GM23338 (cell line): ENCODE results near the gene SESN3.

Experiments used
- CREB1 ChIP-seq: fragments of 250-450 bp; sonication (Bioruptor Pico); IDR thresholded peaks from 2 replicates; pipeline ENCODE4 v1.5.0; 2020; ENCODE audit warnings: low read depth, mild to moderate bottlenecking, moderate library complexity
- EZH2 ChIP-seq: fragments of 200-600 bp; sonication (generic); IDR thresholded peaks from one replicate; pipeline ENCODE4 v1.8.0; 2017; ENCODE audit warnings: antibody characterized with exemption, mild to moderate bottlenecking, low read depth; ENCODE audit not compliant: unreplicated experiment
- EZH2phosphoT487 ChIP-seq: fragments of 200-600 bp; sonication (generic); IDR thresholded peaks from one replicate; pipeline ENCODE4 v1.8.1; 2018; ENCODE audit warnings: antibody characterized with exemption; ENCODE audit not compliant: unreplicated experiment
- JUNB ChIP-seq: IDR thresholded peaks from one replicate; pipeline ENCODE4 v1.6.1; 2016; ENCODE audit warnings: antibody characterized with exemption; ENCODE audit not compliant: unreplicated experiment
- POLR2AphosphoS5 ChIP-seq: IDR thresholded peaks from 2 replicates; pipeline ENCODE4 v1.6.1; 2016; ENCODE audit warnings: antibody characterized with exemption, low read depth
- STAT1 ChIP-seq: IDR thresholded peaks from one replicate; pipeline ENCODE4 v1.6.1; 2016; ENCODE audit warnings: antibody characterized with exemption; ENCODE audit not compliant: unreplicated experiment
- TF ChIP-seq, protein P1 (sequence below), 2 experiments: fragments of 200-600 bp in 1 of 2; sonication (generic) in 1 of 2; conservative IDR thresholded peaks; 2 replicates each; pipeline versions ENCODE4 v1.5.1 to v1.6.1; 2016 to 2017; ENCODE audit warnings: antibody characterized with exemption in 2 of 2, low read depth in 2 of 2, mild to moderate bottlenecking in 2 of 2, moderate library complexity in 1 of 2
- TF ChIP-seq, protein P2 (sequence below): IDR thresholded peaks from one replicate; pipeline ENCODE4 v1.6.1; 2018; ENCODE audit warnings: antibody characterized with exemption; ENCODE audit not compliant: unreplicated experiment

DNA sequence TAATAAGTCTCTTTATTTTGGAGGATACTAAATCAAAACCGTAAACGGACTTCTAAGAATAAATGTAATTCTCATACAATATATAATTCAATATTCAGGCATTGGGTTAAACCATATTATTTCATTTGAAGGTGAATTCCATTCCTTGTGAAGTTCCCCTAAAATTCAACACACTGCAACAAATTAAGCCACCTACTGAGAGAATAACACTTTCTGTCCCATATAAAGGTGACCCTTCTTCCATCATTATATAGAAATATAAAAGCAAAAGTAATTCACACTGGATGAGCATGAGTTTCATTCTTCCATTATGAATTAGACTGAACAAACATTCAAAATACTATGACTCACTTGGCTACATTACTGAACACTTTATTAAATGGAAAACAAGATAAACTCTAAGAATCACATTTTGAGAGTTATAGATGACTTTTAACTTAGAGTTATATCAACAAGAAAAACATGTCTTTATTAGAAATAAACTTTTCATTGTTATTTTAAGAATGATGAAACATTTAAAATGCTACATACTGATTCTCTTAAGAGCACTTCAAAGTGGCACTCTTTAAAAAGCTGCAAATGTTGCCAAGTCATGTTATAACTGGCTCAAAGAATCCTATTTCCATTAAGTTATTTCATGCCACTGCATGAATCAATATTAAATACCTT lies 2.8 kb downstream of the SESN3 start:
- TF ChIP-seq, protein P1, sequence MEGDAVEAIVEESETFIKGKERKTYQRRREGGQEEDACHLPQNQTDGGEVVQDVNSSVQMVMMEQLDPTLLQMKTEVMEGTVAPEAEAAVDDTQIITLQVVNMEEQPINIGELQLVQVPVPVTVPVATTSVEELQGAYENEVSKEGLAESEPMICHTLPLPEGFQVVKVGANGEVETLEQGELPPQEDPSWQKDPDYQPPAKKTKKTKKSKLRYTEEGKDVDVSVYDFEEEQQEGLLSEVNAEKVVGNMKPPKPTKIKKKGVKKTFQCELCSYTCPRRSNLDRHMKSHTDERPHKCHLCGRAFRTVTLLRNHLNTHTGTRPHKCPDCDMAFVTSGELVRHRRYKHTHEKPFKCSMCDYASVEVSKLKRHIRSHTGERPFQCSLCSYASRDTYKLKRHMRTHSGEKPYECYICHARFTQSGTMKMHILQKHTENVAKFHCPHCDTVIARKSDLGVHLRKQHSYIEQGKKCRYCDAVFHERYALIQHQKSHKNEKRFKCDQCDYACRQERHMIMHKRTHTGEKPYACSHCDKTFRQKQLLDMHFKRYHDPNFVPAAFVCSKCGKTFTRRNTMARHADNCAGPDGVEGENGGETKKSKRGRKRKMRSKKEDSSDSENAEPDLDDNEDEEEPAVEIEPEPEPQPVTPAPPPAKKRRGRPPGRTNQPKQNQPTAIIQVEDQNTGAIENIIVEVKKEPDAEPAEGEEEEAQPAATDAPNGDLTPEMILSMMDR (conservative IDR thresholded peaks at IDR 0.05; ENCODE audit: low read depth in 2 of 2): no peak
- TF ChIP-seq EZH2phosphoT487: no peak
- TF ChIP-seq EZH2: no peak
- TF ChIP-seq STAT1: no peak
- no peak for TF ChIP-seq POLR2AphosphoS5
- no peak for TF ChIP-seq CREB1 (CRISPR knock-in tag)
- no peak for TF ChIP-seq JUNB
- TF ChIP-seq, protein P2, sequence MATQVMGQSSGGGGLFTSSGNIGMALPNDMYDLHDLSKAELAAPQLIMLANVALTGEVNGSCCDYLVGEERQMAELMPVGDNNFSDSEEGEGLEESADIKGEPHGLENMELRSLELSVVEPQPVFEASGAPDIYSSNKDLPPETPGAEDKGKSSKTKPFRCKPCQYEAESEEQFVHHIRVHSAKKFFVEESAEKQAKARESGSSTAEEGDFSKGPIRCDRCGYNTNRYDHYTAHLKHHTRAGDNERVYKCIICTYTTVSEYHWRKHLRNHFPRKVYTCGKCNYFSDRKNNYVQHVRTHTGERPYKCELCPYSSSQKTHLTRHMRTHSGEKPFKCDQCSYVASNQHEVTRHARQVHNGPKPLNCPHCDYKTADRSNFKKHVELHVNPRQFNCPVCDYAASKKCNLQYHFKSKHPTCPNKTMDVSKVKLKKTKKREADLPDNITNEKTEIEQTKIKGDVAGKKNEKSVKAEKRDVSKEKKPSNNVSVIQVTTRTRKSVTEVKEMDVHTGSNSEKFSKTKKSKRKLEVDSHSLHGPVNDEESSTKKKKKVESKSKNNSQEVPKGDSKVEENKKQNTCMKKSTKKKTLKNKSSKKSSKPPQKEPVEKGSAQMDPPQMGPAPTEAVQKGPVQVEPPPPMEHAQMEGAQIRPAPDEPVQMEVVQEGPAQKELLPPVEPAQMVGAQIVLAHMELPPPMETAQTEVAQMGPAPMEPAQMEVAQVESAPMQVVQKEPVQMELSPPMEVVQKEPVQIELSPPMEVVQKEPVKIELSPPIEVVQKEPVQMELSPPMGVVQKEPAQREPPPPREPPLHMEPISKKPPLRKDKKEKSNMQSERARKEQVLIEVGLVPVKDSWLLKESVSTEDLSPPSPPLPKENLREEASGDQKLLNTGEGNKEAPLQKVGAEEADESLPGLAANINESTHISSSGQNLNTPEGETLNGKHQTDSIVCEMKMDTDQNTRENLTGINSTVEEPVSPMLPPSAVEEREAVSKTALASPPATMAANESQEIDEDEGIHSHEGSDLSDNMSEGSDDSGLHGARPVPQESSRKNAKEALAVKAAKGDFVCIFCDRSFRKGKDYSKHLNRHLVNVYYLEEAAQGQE: no peak
